ENCODE measurements around the gene RPTOR. TPM values are rescaled to one million over a fixed set of nuclear protein-coding genes. Genes with fewer than 3 reads are reported as not detected.

Gene RPTOR
- total RNA-seq, 1 experiment from 2014 or later: 25.1 TPM

- no peak overlapping the region for H3K9ac ChIP-seq (ENCODE audit: extremely low read depth, insufficient read length, low read length)
- H3K56ac ChIP-seq (ENCODE audit: insufficient read length, low read depth, low read length): no peak overlapping the region
- no peaks in the 10 kb centered on the region for H3K9me3 ChIP-seq (ENCODE audit: control insufficient read depth, low read depth, low read length)
- no peak overlapping the region for H3K4me2 ChIP-seq (ENCODE audit: insufficient read depth, insufficient read length, low read length)
- Mint-ChIP-seq H3K36me3 (ENCODE audit: insufficient read depth in 1 of 3, low read depth in 3 of 3) (no peaks in the 10 kb centered on the region; a peak in 1 of 7 replicates), H3K4me1 (peaks cover 41 to 50% of the 10 kb centered on the region in 2 experiments), H3K9me3 (no peaks in the 10 kb centered on the region), H3K4me3 (no peak overlapping the region), H3K27me3 (ENCODE audit: low read depth) (no peaks in the 10 kb centered on the region), H3K27ac (no peak overlapping the region)
- H3K23me2 ChIP-seq (ENCODE audit: insufficient read length, low read depth, low read length, poor library complexity, severe bottlenecking): no peaks in the 10 kb centered on the region
- TF ChIP-seq CTCF (conservative IDR thresholded peaks at IDR 0.05): no peak
- no peak overlapping the region for H4K8ac ChIP-seq (replicated peaks; ENCODE audit: insufficient read length, low read depth, low read length)
- no peak overlapping the region for H4K91ac ChIP-seq (ENCODE audit: insufficient read length, low read depth, low read length)
- H3K23ac ChIP-seq (ENCODE audit: insufficient read length, low read depth, low read length): no peak overlapping the region
- H2AFZ ChIP-seq (ENCODE audit: low read length): no peak overlapping the region
- no peak overlapping the region for H3K27ac ChIP-seq (ENCODE audit: insufficient read length, low read depth, low read length)
- peaks cover 5% of the 10 kb centered on the region for H3K4me1 ChIP-seq (ENCODE audit: insufficient read depth, low read length)
- no peak overlapping the region for H2AK5ac ChIP-seq (ENCODE audit: insufficient read length, low read length)
- no peak overlapping the region for H3K14ac ChIP-seq (ENCODE audit: insufficient read depth, low read length)
- no peak overlapping the region for H3K18ac ChIP-seq (ENCODE audit: insufficient read length, low read depth, low read length)
- H2BK15ac ChIP-seq (ENCODE audit: low read depth, low read length): no peak overlapping the region
- H2BK120ac ChIP-seq (ENCODE audit: low read depth, low read length, poor library complexity, severe bottlenecking): no peak overlapping the region
- H3T11ph ChIP-seq (ENCODE audit: low read length): no peak overlapping the region
- no peak for DNase-seq
- no CpG with 5 or more reads among the region's 12 CpGs for WGBS (ENCODE audit: extremely low coverage, insufficient read length, low lambda C conversion rate)
- no peak overlapping the region for H2BK12ac ChIP-seq (ENCODE audit: insufficient read length, low read depth, low read length)
- no peak overlapping the region for H2BK20ac ChIP-seq (ENCODE audit: low read depth, low read length, poor library complexity, severe bottlenecking)
- no peak overlapping the region for H4K5ac ChIP-seq (ENCODE audit: insufficient read length, low read depth, low read length)
- H3K79me2 ChIP-seq (ENCODE audit: insufficient read depth, low read length): peaks cover 2% of the 10 kb centered on the region; the same call in 1 of the 2 replicates
- H3K4ac ChIP-seq (ENCODE audit: low read depth, low read length): no peak overlapping the region
- no peaks in the 10 kb centered on the region for H3K27me3 ChIP-seq (ENCODE audit: insufficient read depth, low read length)
- H3K79me1 ChIP-seq (ENCODE audit: insufficient read depth, low read depth, low read length, poor library complexity, severe bottlenecking): no peaks in the 10 kb centered on the region
- no peak overlapping the region for H2BK5ac ChIP-seq (ENCODE audit: insufficient read length, low read length)
- no peaks in the 10 kb centered on the region for H4K20me1 ChIP-seq (ENCODE audit: control insufficient read depth, insufficient read depth, insufficient read length)
Observed at GRCh38 chr17:80666867-80667266, 122.2 kb downstream of the RPTOR start.

Data from H9 (cell line).